AG04450 (cell line): Measurements from ENCODE around the gene CFAP69. TPM values are rescaled to one million over a fixed set of nuclear protein-coding genes. Genes with fewer than 3 reads are reported as not detected.

Experiments
- CTCF ChIA-PET: fragments of 300-600, 350-600 bp; formaldehyde crosslinking; extraction: SDS; loops from one replicate; lab custom pipeline; 2022; ENCODE audit warnings: antibody characterized with exemption, inconsistent platforms; lab: Charles Lee
- POLR2A ChIA-PET: fragments of 350-600 bp; formaldehyde crosslinking; extraction: SDS; loops from one replicate; lab custom pipeline; 2021; ENCODE audit warnings: antibody characterized with exemption, inconsistent platforms; lab: Yijun Ruan, JAX
- DNase-seq: peaks from one replicate; pipeline ENCODE4 v3.0.0-alpha.2; 2011; ENCODE audit warnings: low read depth, low spot score
- H3K27ac ChIP-seq: one replicate; pipeline ENCODE4 v1.5.1; 2012; ENCODE audit warnings: low read depth, low read length, control low read depth
- H3K27me3 ChIP-seq: one replicate; pipeline ENCODE4 v1.6.0; 2012; ENCODE audit warnings: low read length; ENCODE audit not compliant: control insufficient read depth, insufficient read depth
- H3K4me3 ChIP-seq: 2 replicates; pipeline ENCODE4 v1.5.1; 2011; ENCODE audit warnings: mild to moderate bottlenecking, low read depth, low read length, control low read depth
- H3K9me3 ChIP-seq: 2 replicates; pipeline ENCODE4 v1.5.1; 2012; ENCODE audit warnings: low read length; ENCODE audit not compliant: control insufficient read depth, insufficient read depth
- polyA plus RNA-seq: library from polyadenylated mRNA; depleted of rRNA; stranded (reverse); fragments of >200 nt; gene quantifications from 2 replicates; pipeline ENCODE4 v1.2.3, GENCODE V29; 2011
- TF ChIP-seq, protein P1 (sequence below): IDR thresholded peaks from 2 replicates; pipeline ENCODE4 v1.5.1; 2011; ENCODE audit warnings: low read depth, low read length, control low read depth, inconsistent platforms

Gene CFAP69
- polyA plus RNA-seq, 1 experiment, result 2.4 TPM

DNA sequence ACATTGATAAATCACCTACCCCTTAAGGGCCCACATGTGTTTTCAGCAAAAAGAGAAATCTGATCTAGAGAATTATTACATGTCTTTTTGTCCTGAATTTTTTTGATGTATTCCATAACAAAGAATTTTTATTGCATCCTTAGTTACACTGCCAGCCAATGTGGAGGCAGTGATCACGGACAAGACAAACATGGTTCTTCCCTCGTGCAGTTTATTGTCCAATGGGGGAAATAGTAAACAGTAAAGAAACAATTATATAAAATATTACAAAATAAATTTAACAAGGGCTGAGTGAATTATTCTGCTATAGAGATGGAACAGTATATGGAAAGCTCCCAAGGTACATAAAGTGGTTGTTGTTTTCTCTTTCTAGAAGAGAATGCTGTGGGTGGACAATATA lies 31.5 kb upstream of the CFAP69 start:
- CTCF ChIA-PET, result interaction anchor here (1.7 kb wide), 1 partner anchor 47 kb away, joined by 5 read pairs; no protein-coding TSS in a partner anchor
- TF ChIP-seq, protein P1, sequence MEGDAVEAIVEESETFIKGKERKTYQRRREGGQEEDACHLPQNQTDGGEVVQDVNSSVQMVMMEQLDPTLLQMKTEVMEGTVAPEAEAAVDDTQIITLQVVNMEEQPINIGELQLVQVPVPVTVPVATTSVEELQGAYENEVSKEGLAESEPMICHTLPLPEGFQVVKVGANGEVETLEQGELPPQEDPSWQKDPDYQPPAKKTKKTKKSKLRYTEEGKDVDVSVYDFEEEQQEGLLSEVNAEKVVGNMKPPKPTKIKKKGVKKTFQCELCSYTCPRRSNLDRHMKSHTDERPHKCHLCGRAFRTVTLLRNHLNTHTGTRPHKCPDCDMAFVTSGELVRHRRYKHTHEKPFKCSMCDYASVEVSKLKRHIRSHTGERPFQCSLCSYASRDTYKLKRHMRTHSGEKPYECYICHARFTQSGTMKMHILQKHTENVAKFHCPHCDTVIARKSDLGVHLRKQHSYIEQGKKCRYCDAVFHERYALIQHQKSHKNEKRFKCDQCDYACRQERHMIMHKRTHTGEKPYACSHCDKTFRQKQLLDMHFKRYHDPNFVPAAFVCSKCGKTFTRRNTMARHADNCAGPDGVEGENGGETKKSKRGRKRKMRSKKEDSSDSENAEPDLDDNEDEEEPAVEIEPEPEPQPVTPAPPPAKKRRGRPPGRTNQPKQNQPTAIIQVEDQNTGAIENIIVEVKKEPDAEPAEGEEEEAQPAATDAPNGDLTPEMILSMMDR, result no peak
- Histone ChIP-seq H3K9me3 (no peaks in the 10 kb centered on the region), H3K27ac (no peak overlapping the region), H3K27me3 (no peaks in the 10 kb centered on the region), H3K4me3 (no peak overlapping the region)
- no peak for DNase-seq
- POLR2A ChIA-PET, result no interaction called here

DNA sequence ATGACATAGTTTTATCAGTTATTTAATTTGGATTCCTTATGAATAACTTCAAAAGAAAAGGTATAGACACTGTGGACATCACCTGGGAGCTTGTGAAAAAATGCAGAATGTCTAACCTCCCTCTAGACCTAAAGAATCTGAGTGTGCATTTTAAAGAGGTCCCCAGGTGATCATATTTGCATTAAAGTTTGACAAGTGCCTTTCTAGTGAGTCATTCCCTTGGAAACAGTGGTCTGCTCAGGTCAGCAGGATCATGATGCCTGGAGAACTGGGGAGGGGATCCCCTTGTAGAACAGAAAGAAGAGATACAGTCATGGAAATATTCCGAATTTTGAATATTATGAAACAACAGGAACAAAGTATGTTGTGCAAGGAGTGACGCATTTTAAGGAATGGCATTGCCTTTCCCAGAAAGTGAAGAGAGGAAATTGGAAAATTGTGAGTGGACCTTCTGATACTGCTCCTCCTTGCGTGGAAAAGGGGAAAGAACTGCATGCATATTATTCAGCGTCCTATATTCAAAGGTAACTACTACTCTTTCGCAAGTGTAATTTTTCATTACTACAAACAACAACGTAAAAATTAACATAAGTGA lies 28.8 kb upstream of the CFAP69 start:
- no peak overlapping the region for H3K4me3 ChIP-seq
- no peak for DNase-seq
- no peaks in the 10 kb centered on the region for H3K9me3 ChIP-seq
- ChIA-PET CTCF (no interaction called here), POLR2A (no interaction called here)
- TF ChIP-seq, protein P1, result no peak
- H3K27ac ChIP-seq, result no peak overlapping the region
- H3K27me3 ChIP-seq, result no peaks in the 10 kb centered on the region

DNA sequence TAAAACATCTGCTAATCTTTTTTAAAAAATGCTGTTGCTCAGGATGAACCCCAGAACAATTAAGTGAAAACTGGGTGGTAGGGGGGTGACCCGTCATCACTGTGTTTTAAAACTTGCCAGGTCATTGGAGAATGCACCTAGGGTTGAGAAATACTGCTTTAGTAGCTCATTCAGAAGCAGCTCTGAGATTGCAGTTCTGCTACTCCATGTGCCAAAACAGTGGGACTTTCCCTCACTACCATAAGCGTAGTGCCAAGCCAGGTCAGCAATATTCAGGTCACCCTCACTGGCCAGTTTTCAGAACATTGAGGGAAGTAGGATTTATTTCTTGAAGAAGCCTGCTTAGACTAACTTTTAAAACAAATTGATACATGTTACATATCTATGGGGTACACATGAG lies 28.2 kb upstream of the CFAP69 start:
- Histone ChIP-seq H3K27ac (no peak overlapping the region), H3K4me3 (no peak overlapping the region), H3K27me3 (no peaks in the 10 kb centered on the region), H3K9me3 (no peaks in the 10 kb centered on the region)
- POLR2A ChIA-PET, result no interaction called here
- no peak for DNase-seq
- CTCF ChIA-PET, result no interaction called here
- TF ChIP-seq, protein P1, result no peak

DNA sequence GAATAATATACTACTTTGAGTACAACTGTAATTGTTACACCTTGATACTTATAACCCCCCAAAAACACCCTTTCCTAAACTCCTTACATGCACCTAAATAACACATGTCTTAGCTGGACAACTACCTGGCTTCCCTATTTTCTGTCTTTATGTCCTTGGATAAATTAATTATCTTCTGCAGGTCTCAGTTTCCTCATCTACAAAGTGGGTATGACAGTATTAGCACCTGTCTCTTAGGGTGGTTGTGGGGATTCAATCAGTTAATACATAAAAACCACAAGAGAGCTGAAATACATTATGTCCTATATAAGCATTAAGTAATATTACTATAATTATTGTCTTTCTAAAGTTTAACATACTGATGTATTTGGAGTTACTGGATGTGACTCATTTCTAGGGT lies 22.6 kb upstream of the CFAP69 start:
- no peak overlapping the region for H3K4me3 ChIP-seq
- ChIA-PET POLR2A (interaction anchor here (0.6 to 1.9 kb wide), 2 partner anchors 11 to 814 kb away, joined by 3 to 9 read pairs; partner anchors contain the start of gene STEAP2), CTCF (interaction anchor here (0.9 to 1.4 kb wide), 2 partner anchors 75 to 205 kb away, joined by 3 to 5 read pairs; no protein-coding TSS in a partner anchor)
- H3K27me3 ChIP-seq, result no peaks in the 10 kb centered on the region
- DNase-seq, result no peak
- H3K27ac ChIP-seq, result no peak overlapping the region
- H3K9me3 ChIP-seq, result no peaks in the 10 kb centered on the region
- TF ChIP-seq, protein P1, result no peak
